GM12874 (cell line): ENCODE data around the gene PARD3.

ENCODE experiments used
- TF ChIP-seq, protein P1 (sequence below): IDR thresholded peaks from 2 replicates; pipeline ENCODE4 v1.5.1; 2011; ENCODE audit warnings: low read depth, mild to moderate bottlenecking, control low read depth, low read length, moderate library complexity; ENCODE audit not compliant: insufficient read depth

The PARD3 gene

DNA sequence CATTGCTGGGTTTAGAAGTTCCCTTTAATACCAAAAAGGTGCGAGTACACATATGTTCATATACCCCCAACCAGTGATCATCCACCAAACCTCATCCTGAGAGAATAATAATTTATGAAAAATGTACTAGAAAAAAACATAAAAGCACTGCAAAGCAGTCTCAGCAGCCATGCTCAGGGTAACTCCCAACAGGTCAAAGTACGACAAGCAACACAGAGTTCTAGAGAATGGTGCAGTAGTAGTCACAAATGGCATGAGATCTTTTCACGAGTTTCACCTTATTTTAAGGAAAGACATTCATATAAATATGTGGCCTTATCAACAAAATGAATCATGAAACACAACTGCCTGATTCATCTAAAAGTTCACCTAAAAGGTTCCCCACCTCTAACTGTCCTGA is 338.5 kb downstream of the PARD3 start:
- TF ChIP-seq, protein P1, sequence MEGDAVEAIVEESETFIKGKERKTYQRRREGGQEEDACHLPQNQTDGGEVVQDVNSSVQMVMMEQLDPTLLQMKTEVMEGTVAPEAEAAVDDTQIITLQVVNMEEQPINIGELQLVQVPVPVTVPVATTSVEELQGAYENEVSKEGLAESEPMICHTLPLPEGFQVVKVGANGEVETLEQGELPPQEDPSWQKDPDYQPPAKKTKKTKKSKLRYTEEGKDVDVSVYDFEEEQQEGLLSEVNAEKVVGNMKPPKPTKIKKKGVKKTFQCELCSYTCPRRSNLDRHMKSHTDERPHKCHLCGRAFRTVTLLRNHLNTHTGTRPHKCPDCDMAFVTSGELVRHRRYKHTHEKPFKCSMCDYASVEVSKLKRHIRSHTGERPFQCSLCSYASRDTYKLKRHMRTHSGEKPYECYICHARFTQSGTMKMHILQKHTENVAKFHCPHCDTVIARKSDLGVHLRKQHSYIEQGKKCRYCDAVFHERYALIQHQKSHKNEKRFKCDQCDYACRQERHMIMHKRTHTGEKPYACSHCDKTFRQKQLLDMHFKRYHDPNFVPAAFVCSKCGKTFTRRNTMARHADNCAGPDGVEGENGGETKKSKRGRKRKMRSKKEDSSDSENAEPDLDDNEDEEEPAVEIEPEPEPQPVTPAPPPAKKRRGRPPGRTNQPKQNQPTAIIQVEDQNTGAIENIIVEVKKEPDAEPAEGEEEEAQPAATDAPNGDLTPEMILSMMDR = no peak

DNA sequence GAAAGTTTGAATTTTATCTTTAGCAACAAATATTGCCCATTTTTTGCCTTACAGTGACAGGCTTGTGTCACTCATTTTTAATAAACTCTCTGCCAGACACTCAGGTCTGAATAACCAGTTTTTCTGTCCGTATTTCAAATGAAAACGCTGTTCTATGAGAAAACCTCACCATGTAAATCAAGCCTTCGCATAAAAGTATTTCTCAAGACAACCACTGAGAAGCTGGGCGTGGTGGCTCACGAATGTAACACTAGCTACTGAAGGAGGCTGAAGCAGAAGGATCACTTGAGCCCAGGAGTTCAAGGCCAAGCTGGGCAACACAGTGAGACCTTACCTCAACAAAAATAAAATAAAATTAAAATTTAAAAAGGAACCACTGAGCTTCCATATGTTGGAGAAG is 339.3 kb downstream of the PARD3 start:
- TF ChIP-seq, protein P1 = no peak

DNA sequence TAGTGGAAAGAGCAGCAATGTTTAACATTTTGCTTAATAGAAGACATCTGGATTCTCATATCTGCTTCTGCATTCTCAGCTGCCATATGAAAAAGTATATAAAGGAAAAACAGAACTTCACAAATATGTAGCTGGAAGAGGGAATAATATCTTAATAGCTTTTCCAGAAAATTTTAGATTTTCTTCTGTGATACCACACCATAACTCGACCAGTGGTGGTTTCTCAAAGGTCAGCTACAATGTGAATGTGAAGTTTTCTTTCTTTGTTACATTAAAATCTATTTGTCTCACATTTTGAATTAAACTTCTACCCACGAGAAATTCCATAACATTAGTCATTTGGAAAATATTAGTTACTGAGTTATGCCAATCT is 339.8 kb downstream of the PARD3 start:
- TF ChIP-seq, protein P1 = no peak

DNA sequence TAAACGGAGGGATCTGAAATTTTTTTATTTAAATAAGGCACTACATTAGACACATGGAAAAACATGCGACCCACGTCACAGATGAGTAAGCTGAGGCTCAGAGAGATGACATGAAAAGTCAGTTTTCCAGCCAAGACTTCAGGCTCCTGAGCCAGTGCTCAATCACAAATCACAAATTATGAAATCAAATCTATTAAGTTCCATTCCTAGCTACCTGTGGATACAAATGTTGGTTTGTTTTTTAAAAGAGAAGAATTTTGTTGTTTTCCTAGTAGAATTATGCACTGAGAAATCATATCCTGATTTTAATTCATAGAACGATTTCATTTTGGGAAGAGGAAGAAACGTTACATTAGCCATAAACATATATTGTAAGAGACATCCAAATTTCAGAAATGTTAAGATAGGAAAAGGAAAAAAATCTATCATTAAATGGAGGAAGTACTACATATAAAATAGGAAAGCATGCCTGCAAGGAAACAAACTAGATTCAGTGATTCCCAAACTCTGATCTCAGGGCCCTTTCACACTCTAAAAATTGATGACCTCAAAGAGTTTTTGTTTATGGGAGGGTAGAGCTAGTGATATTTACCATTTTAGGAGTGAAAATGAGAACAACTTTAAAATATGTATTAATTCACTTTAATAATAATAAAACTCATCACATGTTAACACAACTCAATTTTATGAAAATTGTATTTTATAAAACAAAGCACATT is 340.4 kb downstream of the PARD3 start:
- TF ChIP-seq, protein P1 = no peak

DNA sequence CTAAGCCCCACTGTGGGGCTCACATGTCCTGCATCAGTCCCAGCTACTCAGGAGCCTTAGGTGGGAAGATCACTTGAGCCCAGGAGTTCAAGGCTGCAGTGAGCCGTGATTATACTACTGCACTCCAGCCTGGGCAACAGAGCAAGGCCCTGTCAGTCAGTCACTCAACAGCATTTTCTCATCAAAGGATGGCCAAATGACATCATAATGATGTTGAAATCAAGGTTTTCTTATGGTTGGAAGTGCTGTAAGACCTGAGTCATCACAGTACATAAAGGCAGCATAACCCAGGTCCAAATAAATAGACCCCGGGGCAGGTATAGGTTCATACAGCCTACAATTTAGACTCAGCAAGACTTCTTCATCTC is 341.1 kb downstream of the PARD3 start:
- TF ChIP-seq, protein P1 = no peak

DNA sequence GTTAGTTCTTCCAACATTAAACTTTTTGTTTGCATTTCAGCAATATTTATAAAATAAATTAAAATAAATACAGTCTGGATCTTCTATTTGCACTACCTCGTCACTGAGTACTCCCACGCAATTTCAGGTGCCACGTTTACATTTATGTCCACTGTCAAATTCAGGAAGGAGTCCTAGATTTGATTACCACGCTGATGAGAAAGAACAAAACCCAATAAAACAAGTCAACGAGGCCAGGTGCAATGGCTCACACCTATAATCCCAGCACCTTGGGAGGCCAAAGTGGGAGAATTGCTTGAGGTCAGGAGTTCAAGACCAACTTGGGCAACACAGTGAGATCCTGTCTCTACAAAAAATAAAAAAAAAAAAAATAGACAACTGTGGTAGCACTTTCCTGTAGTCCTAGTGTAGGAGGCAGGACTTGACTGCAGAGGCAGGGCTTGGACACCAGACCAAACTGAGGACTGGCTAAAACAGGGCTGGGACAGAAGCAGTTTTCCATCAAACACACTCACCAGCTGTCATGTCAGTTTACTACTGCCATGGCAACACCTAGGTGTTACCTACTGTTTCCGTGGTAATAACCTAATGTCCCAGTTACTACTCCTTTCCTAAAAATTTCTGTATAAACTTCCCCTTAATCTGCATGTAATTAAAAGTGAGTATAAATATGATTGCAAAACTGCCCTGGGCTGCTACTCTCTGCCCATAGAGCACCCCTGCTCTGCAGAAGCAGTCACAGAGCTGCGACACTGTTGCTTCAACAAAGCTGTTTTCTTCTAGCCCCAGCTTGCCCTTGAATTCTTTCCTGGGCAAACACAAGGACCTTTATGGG is 341.7 kb downstream of the PARD3 start:
- TF ChIP-seq, protein P1 = no peak

DNA sequence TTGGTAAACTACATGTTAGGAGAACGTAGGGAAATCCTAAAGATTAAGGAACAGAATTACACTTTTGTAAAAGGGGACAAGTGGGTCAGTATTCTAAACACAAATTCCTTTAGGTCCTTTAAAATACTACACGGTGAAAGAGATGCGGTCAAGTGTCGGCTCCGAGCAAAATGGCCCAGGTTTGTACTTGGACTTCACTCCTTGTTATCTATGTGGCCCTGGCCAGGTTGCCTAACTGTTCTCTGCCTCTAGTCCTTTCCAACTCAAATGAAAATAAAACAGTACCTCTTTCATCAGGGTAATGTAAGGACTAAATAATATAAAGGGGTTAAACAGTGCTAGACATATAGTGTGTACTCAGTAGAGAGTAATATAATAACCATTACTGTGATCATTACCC is 344.8 kb downstream of the PARD3 start:
- TF ChIP-seq, protein P1 = no peak
